ENCODE results near the gene FAS.

Gene FAS

GRCh38 chr10:88990384-88991160 lies at the start of gene FAS:
TSS of gene FAS (plus strand) at chr10:88990798. CDS start at chr10:88990877, 79 bp downstream.
- DNase-seq (ENCODE audit: low read depth in 2 of 2): peak; percentile 46 to 62

DNA sequence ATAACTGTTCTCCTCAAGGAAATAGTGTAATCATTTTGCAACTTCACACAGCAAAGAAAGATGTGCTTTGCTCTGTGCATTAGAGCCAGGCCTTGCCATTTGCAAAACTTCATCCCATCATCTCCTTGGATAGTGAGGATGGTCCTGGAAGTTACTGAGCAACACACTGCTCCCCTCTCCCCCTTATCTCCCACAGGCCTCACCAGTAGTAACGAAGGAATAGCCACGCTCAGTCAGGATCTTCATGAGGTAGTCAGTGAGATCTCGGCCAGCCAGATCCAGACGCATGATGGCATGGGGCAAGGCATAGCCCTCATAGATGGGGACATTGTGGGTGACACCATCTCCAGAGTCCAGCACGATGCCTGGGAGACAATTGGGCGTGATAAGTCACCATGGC lies 49.6 kb upstream of the FAS start:
- no peak for DNase-seq (ENCODE audit: low read depth in 2 of 2)

DNA sequence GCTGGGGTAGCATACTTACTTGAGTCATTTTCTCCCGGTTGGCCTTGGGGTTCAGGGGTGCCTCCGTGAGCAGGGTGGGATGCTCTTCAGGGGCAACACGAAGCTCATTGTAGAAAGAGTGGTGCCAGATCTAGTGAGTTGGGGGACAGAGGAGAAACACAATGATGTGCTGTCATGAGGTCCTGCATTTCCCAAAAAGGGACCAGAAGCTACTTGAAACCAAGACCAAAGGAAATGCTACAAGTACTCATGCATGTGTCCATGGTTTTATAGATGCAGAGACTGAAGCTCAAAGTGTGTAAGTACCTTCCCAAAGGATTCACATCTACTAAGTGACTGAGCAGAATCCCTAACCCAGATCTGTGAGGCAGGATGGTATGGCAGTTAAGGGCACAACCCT lies 46.8 kb upstream of the FAS start:
- no peak for DNase-seq (ENCODE audit: low read depth in 2 of 2)

DNA sequence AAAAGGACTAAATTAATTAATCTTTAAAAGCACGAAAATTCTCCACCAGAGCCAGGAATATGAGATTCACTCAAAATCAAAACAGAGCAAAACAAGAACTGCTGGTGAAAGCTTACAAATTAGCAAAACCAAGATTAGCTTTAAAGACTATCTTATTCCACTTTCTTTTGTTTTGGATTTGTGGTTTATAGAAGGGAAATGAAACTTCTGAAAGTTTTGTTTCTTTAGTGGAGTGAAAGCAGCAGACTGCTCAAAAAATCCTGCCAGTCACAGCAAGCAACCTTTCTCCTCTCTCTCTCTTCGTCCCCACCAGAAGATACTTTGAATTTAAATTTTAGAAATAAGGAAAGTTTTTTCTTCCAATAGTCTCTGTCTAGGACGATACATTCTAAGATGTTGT lies 45.8 kb upstream of the FAS start:
- no peak for DNase-seq (ENCODE audit: low read depth in 2 of 2)

- no peak for DNase-seq (ENCODE audit: low read depth in 2 of 2)
Observed at GRCh38 chr10:88946200-88946599, 44.4 kb upstream of the FAS start.

- DNase-seq (ENCODE audit: low read depth in 2 of 2): no peak
Observed at GRCh38 chr10:88946965-88947590, 43.5 kb upstream of the FAS start.

DNA sequence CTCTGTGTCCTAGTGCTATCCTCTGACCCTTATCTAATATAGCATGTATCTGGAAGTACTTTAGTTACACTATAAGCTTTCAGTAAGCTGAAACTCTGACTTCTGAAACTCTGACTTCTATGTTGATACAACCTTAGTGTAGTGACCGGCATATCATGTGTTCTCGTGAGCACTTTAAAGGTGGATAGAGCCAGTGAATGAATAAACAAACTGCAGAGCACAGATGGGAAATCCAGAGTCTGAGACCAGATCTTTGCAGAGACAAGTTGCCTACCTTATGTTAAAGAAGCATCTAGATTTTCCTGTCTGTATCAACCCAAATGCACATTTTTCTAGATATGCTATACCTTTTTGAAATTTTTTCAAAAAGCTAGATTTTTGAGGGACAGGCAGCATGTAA lies 41.5 kb upstream of the FAS start:
- DNase-seq (ENCODE audit: low read depth in 2 of 2): no peak

DNA sequence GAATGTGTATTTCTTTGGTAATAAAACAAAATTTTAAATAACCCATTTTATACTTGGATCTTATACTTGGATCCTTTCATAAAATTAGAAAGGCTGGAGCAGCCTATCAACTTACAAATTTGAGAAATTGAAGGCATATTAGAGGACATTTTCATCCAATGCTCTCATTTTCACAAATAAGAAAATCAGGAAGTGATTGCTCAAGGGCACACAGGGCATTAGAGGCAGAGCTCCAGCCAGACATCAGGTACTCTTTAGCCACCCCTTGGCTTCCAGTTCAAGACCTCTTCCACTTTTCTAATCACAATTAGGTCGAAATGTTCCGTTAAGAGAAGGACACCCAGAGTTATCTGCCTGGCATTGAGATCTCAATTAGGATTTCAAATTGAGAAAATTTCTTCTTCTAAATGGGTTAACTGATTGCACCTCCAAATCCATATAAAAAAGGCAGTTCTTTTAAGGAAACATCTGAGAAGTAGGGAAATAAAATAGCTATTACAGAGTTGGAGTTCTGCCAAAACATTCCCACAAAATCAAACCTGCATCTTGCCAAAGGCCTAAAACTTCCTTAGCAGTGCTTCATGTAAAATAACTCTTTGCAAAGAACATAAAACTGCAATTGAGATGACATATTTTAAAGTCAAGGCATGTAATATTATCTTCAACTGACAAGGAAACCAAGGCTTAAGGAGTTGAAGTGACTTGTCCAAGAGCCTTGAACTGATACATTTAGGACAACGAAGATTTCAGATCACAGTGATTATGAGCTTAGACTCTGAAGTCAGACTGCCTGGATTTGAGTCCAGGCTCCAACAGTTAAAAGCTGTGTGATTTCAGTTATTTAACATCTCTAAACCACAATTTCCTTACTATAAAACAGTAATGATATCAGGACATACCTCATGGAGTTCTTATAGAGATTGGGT lies 40.4 kb upstream of the FAS start:
- no peak for DNase-seq (ENCODE audit: low read depth in 2 of 2)

GRCh38 chr10:88952647-88953111 lies 37.9 kb upstream of the FAS start, which contains the start of gene ACTA2:
TSS of gene ACTA2 (minus strand) at chr10:88952773. CDS start at chr10:88948930, 3,843 bp downstream.
- no peak for DNase-seq (ENCODE audit: low read depth in 2 of 2)

DNA sequence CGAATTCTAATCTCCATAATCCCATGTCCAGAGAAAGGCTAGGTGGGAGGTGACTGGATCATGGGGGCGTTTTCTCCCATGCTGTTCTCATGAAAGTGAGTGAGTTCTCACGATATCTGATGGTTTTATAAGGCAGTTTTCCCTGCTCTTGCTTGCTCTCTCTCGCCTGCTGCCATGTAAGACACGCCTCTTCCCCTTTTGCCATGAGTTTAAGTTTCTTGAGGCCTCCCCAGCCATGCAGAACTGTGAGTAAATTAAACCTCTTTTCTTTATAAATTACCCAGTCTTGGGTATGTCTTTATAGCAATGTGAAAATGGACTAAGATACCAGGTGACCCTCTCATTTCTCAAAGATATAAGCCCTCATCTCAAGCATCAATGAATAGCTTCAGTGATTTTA lies 36.9 kb upstream of the FAS start:
- DNase-seq (ENCODE audit: low read depth in 2 of 2): no peak

- no peak for DNase-seq (ENCODE audit: low read depth in 2 of 2)
Observed at GRCh38 chr10:88954458-88955083, 36.0 kb upstream of the FAS start.

DNA sequence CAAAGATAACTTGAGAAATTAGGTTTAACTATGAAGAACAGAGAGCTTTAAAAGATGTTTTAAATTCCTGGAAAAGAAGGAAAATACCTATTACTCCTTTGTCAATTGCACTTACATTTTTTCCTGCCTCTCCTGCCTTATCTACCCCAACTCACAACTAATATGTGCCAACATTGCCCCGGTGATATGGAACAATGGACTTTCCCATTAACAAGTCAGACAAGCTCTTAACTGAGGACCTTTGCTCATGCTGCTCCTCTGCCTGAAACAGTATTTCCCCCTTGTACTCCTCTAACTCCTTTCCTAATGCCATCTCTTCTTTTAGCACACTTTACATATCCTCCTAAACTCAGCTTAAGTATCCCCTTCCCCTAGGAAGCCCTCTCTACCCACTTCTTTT lies 33.2 kb upstream of the FAS start:
- no peak for DNase-seq (ENCODE audit: low read depth in 2 of 2)

GRCh38 chr10:88958721-88959120 lies 31.9 kb upstream of the FAS start:
- DNase-seq (ENCODE audit: low read depth in 2 of 2): no peak

- no peak for DNase-seq (ENCODE audit: low read depth in 2 of 2)
Observed at GRCh38 chr10:88960802-88961201, 29.8 kb upstream of the FAS start.

- DNase-seq (ENCODE audit: low read depth in 2 of 2): no peak
Observed at GRCh38 chr10:88961266-88961665, 29.3 kb upstream of the FAS start.

DNA sequence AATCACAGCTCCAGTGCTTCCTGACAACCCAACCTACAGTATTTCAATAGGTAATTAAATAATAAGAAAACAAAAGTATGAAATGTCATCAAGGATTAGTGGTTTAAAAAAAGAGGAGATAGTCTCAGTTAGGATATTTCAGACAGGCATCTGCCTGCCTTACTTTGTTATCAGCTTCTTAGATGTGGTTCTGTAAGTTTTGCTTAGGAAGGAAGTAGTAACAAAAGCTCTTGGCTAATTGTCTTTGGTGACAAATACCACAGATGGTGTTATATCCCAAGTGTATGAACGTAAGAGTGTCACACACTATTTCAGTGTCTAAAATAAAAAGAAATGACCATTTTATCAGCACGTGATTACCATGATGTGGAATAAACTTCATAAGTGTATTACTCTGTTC lies 28.3 kb upstream of the FAS start:
- DNase-seq (ENCODE audit: low read depth in 2 of 2): no peak

DNA sequence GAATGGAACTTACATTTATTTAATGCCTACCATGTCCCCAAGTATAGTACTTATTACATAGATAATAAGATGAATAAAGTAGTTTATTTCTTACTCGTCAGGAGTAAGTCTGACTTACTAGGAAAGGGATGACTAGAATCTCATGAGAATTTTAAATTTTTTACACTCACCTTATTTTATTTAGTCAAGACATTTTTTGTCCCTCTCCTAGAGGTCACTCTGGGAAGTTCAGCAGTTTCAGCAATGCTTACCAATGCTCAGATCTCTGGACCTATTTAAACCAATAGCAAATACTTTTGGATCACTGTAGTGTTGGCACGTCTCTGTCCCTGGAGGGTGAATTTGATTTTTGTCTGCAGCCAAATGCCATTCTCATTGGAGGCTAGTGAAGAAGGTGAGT lies 27.3 kb upstream of the FAS start:
- DNase-seq (ENCODE audit: low read depth in 2 of 2): no peak

GRCh38 chr10:88964360-88964759 lies 26.2 kb upstream of the FAS start:
- no peak for DNase-seq (ENCODE audit: low read depth in 2 of 2)

GRCh38 chr10:88964869-88965415 lies 25.7 kb upstream of the FAS start:
- no peak for DNase-seq (ENCODE audit: low read depth in 2 of 2)

DNA sequence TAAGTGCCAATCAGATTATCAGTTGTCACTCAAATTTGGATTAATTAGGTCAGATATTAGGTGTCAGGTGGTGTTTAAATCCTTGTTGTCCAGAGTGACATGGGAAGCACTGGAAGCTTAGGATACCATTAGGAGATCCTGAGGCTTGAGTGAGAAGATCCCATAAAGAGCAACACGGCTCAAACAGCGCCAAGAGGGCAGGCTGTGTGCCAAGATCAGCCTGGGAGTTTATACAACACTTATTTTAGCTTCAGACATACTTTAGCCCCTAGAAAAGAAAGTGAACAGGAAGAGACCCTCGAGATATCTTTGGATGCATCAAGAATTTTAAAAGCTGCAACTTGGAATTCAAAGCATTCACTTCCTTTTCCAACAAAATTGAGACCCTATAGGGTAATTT lies 23.8 kb upstream of the FAS start:
- no peak for DNase-seq (ENCODE audit: low read depth in 2 of 2)

DNA sequence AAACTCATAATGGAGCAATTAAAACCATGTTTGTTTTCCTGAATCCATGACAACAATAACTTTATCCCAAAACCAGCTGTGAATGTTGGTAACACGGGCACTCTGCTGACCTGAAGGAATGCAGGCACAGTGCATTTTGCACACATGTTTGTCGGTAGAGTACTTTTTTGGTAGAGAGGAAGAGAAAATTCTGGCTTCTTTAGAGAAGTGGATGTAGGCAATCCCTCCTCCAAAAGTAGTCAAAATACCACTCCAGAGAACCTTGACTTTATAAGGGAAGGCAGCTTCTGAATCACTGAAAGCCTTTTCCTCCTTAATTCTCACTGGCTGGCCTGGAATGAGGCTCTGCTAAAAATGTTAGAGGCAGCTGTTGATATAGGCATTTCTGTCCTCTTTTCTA lies 22.2 kb upstream of the FAS start:
- DNase-seq (ENCODE audit: low read depth in 2 of 2): no peak

Data from stimulated activated CD8-positive, alpha-beta memory T cell treated with anti-CD3 and anti-CD28 coated beads, Interleukin-7, amount 100 ng/mL, for 1 hour (primary cell).